ENCODE data around the gene TBL1X.
"Not testable (repeated sequence)": the region's sequence is repeated elsewhere in the genome, so short reads cannot be mapped to it uniquely, and the experiment has no call there.

The TBL1X gene

GRCh38 chrX:9765737-9766097 lies 300.9 kb downstream of the TBL1X start, which contains the start of gene GPR143:
Gene GPR143 (minus strand): TSS chrX:9765847. CDS start chrX:9765817, 30 bp downstream.
- no peak for DNase-seq (ENCODE audit: low read depth)

GRCh38 chrX:9767375-9767774 lies 302.5 kb downstream of the TBL1X start:
- no peak for DNase-seq (ENCODE audit: low read depth)

- not testable (repeated sequence) for DNase-seq (ENCODE audit: low read depth)
Measured at GRCh38 chrX:9768321-9768839, 303.5 kb downstream of the TBL1X start.

GRCh38 chrX:9770319-9770718 lies 305.5 kb downstream of the TBL1X start:
- DNase-seq (ENCODE audit: low read depth): no peak

- no peak for DNase-seq (ENCODE audit: low read depth)
Measured at GRCh38 chrX:9772943-9773342, 308.1 kb downstream of the TBL1X start.

GRCh38 chrX:9775930-9776329 lies 311.1 kb downstream of the TBL1X start:
- no peak for DNase-seq (ENCODE audit: low read depth)

GRCh38 chrX:9781941-9782340 lies 317.1 kb downstream of the TBL1X start:
- no peak for DNase-seq (ENCODE audit: low read depth)

GRCh38 chrX:9784332-9784731 lies 319.5 kb downstream of the TBL1X start:
- no peak for DNase-seq (ENCODE audit: low read depth)

GRCh38 chrX:9785254-9785943 lies 320.5 kb downstream of the TBL1X start:
- no peak for DNase-seq (ENCODE audit: low read depth)

GRCh38 chrX:9785944-9786797 lies 321.3 kb downstream of the TBL1X start, which contains the start of gene SHROOM2:
Gene SHROOM2 (plus strand): TSS chrX:9786429. CDS start chrX:9786546, 117 bp downstream.
- DNase-seq (ENCODE audit: low read depth): no peak

- no peak for DNase-seq (ENCODE audit: low read depth)
Measured at GRCh38 chrX:9786798-9787635, 322.2 kb downstream of the TBL1X start.

- DNase-seq (ENCODE audit: low read depth): no peak
Measured at GRCh38 chrX:9788911-9789310, 324.1 kb downstream of the TBL1X start.

- no peak for DNase-seq (ENCODE audit: low read depth)
Measured at GRCh38 chrX:9789555-9789954, 324.7 kb downstream of the TBL1X start.
